Gastroesophageal sphincter (tissue), 3 donors: ENCODE data around the gene CACNA1C.

Experiments used
- EP300 ChIP-seq: sonication (generic); formaldehyde crosslinking; IDR thresholded peaks from one replicate; pipeline ENCODE4 v1.6.1; 2017; ENCODE audit warnings: antibody characterized with exemption, mild to moderate bottlenecking
- TF ChIP-seq, protein P1 (sequence below), 4 experiments: fragments of 200-600 bp in 2 of 4; fragments of 450-650 bp in 2 of 4; sonication (generic) in 1 of 4; IDR thresholded peaks; one replicate each; pipeline ENCODE4 v1.5.1; 2017 to 2019; ENCODE audit warnings: antibody characterized with exemption in 4 of 4, mild to moderate bottlenecking in 2 of 4, moderate library complexity in 2 of 4

- no peak for TF ChIP-seq EP300
- TF ChIP-seq, protein P1, sequence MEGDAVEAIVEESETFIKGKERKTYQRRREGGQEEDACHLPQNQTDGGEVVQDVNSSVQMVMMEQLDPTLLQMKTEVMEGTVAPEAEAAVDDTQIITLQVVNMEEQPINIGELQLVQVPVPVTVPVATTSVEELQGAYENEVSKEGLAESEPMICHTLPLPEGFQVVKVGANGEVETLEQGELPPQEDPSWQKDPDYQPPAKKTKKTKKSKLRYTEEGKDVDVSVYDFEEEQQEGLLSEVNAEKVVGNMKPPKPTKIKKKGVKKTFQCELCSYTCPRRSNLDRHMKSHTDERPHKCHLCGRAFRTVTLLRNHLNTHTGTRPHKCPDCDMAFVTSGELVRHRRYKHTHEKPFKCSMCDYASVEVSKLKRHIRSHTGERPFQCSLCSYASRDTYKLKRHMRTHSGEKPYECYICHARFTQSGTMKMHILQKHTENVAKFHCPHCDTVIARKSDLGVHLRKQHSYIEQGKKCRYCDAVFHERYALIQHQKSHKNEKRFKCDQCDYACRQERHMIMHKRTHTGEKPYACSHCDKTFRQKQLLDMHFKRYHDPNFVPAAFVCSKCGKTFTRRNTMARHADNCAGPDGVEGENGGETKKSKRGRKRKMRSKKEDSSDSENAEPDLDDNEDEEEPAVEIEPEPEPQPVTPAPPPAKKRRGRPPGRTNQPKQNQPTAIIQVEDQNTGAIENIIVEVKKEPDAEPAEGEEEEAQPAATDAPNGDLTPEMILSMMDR (IDR thresholded peaks at IDR 0.05), result no peak
Measured at GRCh38 chr12:2212537-2212936, 159.8 kb downstream of the CACNA1C start.
